Measurements from ENCODE around the gene KLK6. TPM values are rescaled to one million over a fixed set of nuclear protein-coding genes. Genes with fewer than 3 reads are reported as not detected.

KLK6 gene
- total RNA-seq, 1 donor from 2014 or later, result not detected

GRCh38 chr19:50932018-50932689 lies 37.2 kb downstream of the KLK6 start:
- peaks cover 0 to 3% (median 0%) of the 10 kb centered on the region in 3 donors for H3K4me1 ChIP-seq (ENCODE audit: control insufficient read depth in 3 of 3, insufficient read depth in 3 of 3, low read length in 3 of 3)
- peaks cover 0 to 3% (median 2%) of the 10 kb centered on the region in 3 donors for H3K9me3 ChIP-seq (ENCODE audit: control insufficient read depth in 3 of 3, low read length in 3 of 3)
- H3K27me3 ChIP-seq (ENCODE audit: control insufficient read depth in 3 of 3, insufficient read depth in 3 of 3, low read length in 3 of 3), result peaks cover 3 to 9% (median 4%) of the 10 kb centered on the region in 3 donors
- no peak overlapping the region for H3K4me3 ChIP-seq (ENCODE audit: low read length in 3 of 3)
- H3K36me3 ChIP-seq (ENCODE audit: control insufficient read depth in 3 of 3, insufficient read depth in 3 of 3, low read length in 3 of 3), result no peaks in the 10 kb centered on the region
- no peak overlapping the region for H3K9ac ChIP-seq (ENCODE audit: low read depth in 1 of 3, low read length in 3 of 3)
- H3K27ac ChIP-seq (ENCODE audit: low read depth, low read length), result no peak overlapping the region

- H3K9ac ChIP-seq (ENCODE audit: low read depth in 1 of 3, low read length in 3 of 3), result no peak overlapping the region
- H3K9me3 ChIP-seq (ENCODE audit: control insufficient read depth in 3 of 3, low read length in 3 of 3), result peaks cover 0 to 3% (median 2%) of the 10 kb centered on the region in 3 donors
- no peak overlapping the region for H3K27ac ChIP-seq (ENCODE audit: low read depth, low read length)
- H3K36me3 ChIP-seq (ENCODE audit: control insufficient read depth in 3 of 3, insufficient read depth in 3 of 3, low read length in 3 of 3), result no peaks in the 10 kb centered on the region
- no peak overlapping the region for H3K4me3 ChIP-seq (ENCODE audit: low read length in 3 of 3)
- H3K4me1 ChIP-seq (ENCODE audit: control insufficient read depth in 3 of 3, insufficient read depth in 3 of 3, low read length in 3 of 3), result peaks cover 0 to 3% (median 0%) of the 10 kb centered on the region in 3 donors
- peaks cover 3 to 9% (median 4%) of the 10 kb centered on the region in 3 donors for H3K27me3 ChIP-seq (ENCODE audit: control insufficient read depth in 3 of 3, insufficient read depth in 3 of 3, low read length in 3 of 3)
These were observed 38.4 kb downstream of the KLK6 start for GRCh38 chr19:50931023-50931422.

- Histone ChIP-seq H3K27ac (ENCODE audit: low read depth, low read length) (no peak overlapping the region), H3K4me3 (ENCODE audit: low read length in 3 of 3) (no peak overlapping the region), H3K4me1 (ENCODE audit: control insufficient read depth in 3 of 3, insufficient read depth in 3 of 3, low read length in 3 of 3) (no peaks in the 10 kb centered on the region), H3K27me3 (ENCODE audit: control insufficient read depth in 3 of 3, insufficient read depth in 3 of 3, low read length in 3 of 3) (peaks cover 3 to 9% (median 4%) of the 10 kb centered on the region in 3 donors), H3K36me3 (ENCODE audit: control insufficient read depth in 3 of 3, insufficient read depth in 3 of 3, low read length in 3 of 3) (no peaks in the 10 kb centered on the region), H3K9me3 (ENCODE audit: control insufficient read depth in 3 of 3, low read length in 3 of 3) (peaks cover 0 to 3% (median 2%) of the 10 kb centered on the region in 3 donors), H3K9ac (ENCODE audit: low read depth in 1 of 3, low read length in 3 of 3) (no peak overlapping the region)
These were observed 40.6 kb downstream of the KLK6 start for GRCh38 chr19:50928831-50929230.

GRCh38 chr19:50926144-50926543 lies 43.2 kb downstream of the KLK6 start:
- no peak overlapping the region for H3K9ac ChIP-seq (ENCODE audit: low read depth in 1 of 3, low read length in 3 of 3)
- peaks cover 4 to 13% (median 9%) of the 10 kb centered on the region in 3 donors for H3K27me3 ChIP-seq (ENCODE audit: control insufficient read depth in 3 of 3, insufficient read depth in 3 of 3, low read length in 3 of 3)
- H3K9me3 ChIP-seq (ENCODE audit: control insufficient read depth in 3 of 3, low read length in 3 of 3), result peaks cover 0 to 3% (median 0%) of the 10 kb centered on the region in 3 donors
- no peak overlapping the region for H3K27ac ChIP-seq (ENCODE audit: low read depth, low read length)
- no peaks in the 10 kb centered on the region for H3K36me3 ChIP-seq (ENCODE audit: control insufficient read depth in 3 of 3, insufficient read depth in 3 of 3, low read length in 3 of 3)
- H3K4me3 ChIP-seq (ENCODE audit: low read length in 3 of 3), result no peak overlapping the region
- H3K4me1 ChIP-seq (ENCODE audit: control insufficient read depth in 3 of 3, insufficient read depth in 3 of 3, low read length in 3 of 3), result no peaks in the 10 kb centered on the region

GRCh38 chr19:50925734-50926133 lies 43.7 kb downstream of the KLK6 start:
- Histone ChIP-seq H3K4me1 (ENCODE audit: control insufficient read depth in 3 of 3, insufficient read depth in 3 of 3, low read length in 3 of 3) (no peaks in the 10 kb centered on the region), H3K4me3 (ENCODE audit: low read length in 3 of 3) (no peak overlapping the region), H3K9me3 (ENCODE audit: control insufficient read depth in 3 of 3, low read length in 3 of 3) (peaks cover 0 to 3% (median 0%) of the 10 kb centered on the region in 3 donors), H3K27me3 (ENCODE audit: control insufficient read depth in 3 of 3, insufficient read depth in 3 of 3, low read length in 3 of 3) (peaks cover 4 to 14% (median 9%) of the 10 kb centered on the region in 3 donors), H3K36me3 (ENCODE audit: control insufficient read depth in 3 of 3, insufficient read depth in 3 of 3, low read length in 3 of 3) (no peaks in the 10 kb centered on the region), H3K27ac (ENCODE audit: low read depth, low read length) (no peak overlapping the region), H3K9ac (ENCODE audit: low read depth in 1 of 3, low read length in 3 of 3) (no peak overlapping the region)

- Histone ChIP-seq H3K4me1 (ENCODE audit: control insufficient read depth in 3 of 3, insufficient read depth in 3 of 3, low read length in 3 of 3) (no peaks in the 10 kb centered on the region), H3K4me3 (ENCODE audit: low read length in 3 of 3) (no peak overlapping the region), H3K27me3 (ENCODE audit: control insufficient read depth in 3 of 3, insufficient read depth in 3 of 3, low read length in 3 of 3) (peaks cover 4 to 19% (median 9%) of the 10 kb centered on the region in 3 donors), H3K9ac (ENCODE audit: low read depth in 1 of 3, low read length in 3 of 3) (no peak overlapping the region), H3K9me3 (ENCODE audit: control insufficient read depth in 3 of 3, low read length in 3 of 3) (peaks cover 0 to 3% (median 0%) of the 10 kb centered on the region in 3 donors), H3K27ac (ENCODE audit: low read depth, low read length) (no peak overlapping the region), H3K36me3 (ENCODE audit: control insufficient read depth in 3 of 3, insufficient read depth in 3 of 3, low read length in 3 of 3) (no peaks in the 10 kb centered on the region)
These were observed 44.8 kb downstream of the KLK6 start for GRCh38 chr19:50924586-50924985.

- no peaks in the 10 kb centered on the region for H3K9me3 ChIP-seq (ENCODE audit: control insufficient read depth in 3 of 3, low read length in 3 of 3)
- peaks cover 4 to 19% (median 6%) of the 10 kb centered on the region in 3 donors for H3K27me3 ChIP-seq (ENCODE audit: control insufficient read depth in 3 of 3, insufficient read depth in 3 of 3, low read length in 3 of 3)
- H3K4me1 ChIP-seq (ENCODE audit: control insufficient read depth in 3 of 3, insufficient read depth in 3 of 3, low read length in 3 of 3), result no peaks in the 10 kb centered on the region
- H3K27ac ChIP-seq (ENCODE audit: low read depth, low read length), result no peak overlapping the region
- H3K4me3 ChIP-seq (ENCODE audit: low read length in 3 of 3), result no peak overlapping the region
- H3K36me3 ChIP-seq (ENCODE audit: control insufficient read depth in 3 of 3, insufficient read depth in 3 of 3, low read length in 3 of 3), result no peaks in the 10 kb centered on the region
- H3K9ac ChIP-seq (ENCODE audit: low read depth in 1 of 3, low read length in 3 of 3), result no peak overlapping the region
These were observed 47.0 kb downstream of the KLK6 start for GRCh38 chr19:50922317-50922853.

GRCh38 chr19:50921426-50922316 lies 47.7 kb downstream of the KLK6 start:
- peaks cover 4 to 21% (median 6%) of the 10 kb centered on the region in 3 donors for H3K27me3 ChIP-seq (ENCODE audit: control insufficient read depth in 3 of 3, insufficient read depth in 3 of 3, low read length in 3 of 3)
- no peaks in the 10 kb centered on the region for H3K9me3 ChIP-seq (ENCODE audit: control insufficient read depth in 3 of 3, low read length in 3 of 3)
- H3K4me3 ChIP-seq (ENCODE audit: low read length in 3 of 3), result no peak overlapping the region
- H3K9ac ChIP-seq (ENCODE audit: low read depth in 1 of 3, low read length in 3 of 3), result no peak overlapping the region
- no peak overlapping the region for H3K27ac ChIP-seq (ENCODE audit: low read depth, low read length)
- no peaks in the 10 kb centered on the region for H3K36me3 ChIP-seq (ENCODE audit: control insufficient read depth in 3 of 3, insufficient read depth in 3 of 3, low read length in 3 of 3)
- H3K4me1 ChIP-seq (ENCODE audit: control insufficient read depth in 3 of 3, insufficient read depth in 3 of 3, low read length in 3 of 3), result no peaks in the 10 kb centered on the region

- Histone ChIP-seq H3K9ac (ENCODE audit: low read depth in 1 of 3, low read length in 3 of 3) (no peak overlapping the region), H3K27ac (ENCODE audit: low read depth, low read length) (no peak overlapping the region), H3K9me3 (ENCODE audit: control insufficient read depth in 3 of 3, low read length in 3 of 3) (no peaks in the 10 kb centered on the region), H3K4me3 (ENCODE audit: low read length in 3 of 3) (no peak overlapping the region), H3K27me3 (ENCODE audit: control insufficient read depth in 3 of 3, insufficient read depth in 3 of 3, low read length in 3 of 3) (peaks cover 12 to 37% (median 20%) of the 10 kb centered on the region in 3 donors), H3K36me3 (ENCODE audit: control insufficient read depth in 3 of 3, insufficient read depth in 3 of 3, low read length in 3 of 3) (no peaks in the 10 kb centered on the region), H3K4me1 (ENCODE audit: control insufficient read depth in 3 of 3, insufficient read depth in 3 of 3, low read length in 3 of 3) (no peaks in the 10 kb centered on the region)
These were observed 53.3 kb downstream of the KLK6 start for GRCh38 chr19:50916069-50916468.

Measured in skeletal muscle tissue (tissue), 4 donors.